ENCODE measurements around the gene FAF1.

- TF ChIP-seq, protein P1, sequence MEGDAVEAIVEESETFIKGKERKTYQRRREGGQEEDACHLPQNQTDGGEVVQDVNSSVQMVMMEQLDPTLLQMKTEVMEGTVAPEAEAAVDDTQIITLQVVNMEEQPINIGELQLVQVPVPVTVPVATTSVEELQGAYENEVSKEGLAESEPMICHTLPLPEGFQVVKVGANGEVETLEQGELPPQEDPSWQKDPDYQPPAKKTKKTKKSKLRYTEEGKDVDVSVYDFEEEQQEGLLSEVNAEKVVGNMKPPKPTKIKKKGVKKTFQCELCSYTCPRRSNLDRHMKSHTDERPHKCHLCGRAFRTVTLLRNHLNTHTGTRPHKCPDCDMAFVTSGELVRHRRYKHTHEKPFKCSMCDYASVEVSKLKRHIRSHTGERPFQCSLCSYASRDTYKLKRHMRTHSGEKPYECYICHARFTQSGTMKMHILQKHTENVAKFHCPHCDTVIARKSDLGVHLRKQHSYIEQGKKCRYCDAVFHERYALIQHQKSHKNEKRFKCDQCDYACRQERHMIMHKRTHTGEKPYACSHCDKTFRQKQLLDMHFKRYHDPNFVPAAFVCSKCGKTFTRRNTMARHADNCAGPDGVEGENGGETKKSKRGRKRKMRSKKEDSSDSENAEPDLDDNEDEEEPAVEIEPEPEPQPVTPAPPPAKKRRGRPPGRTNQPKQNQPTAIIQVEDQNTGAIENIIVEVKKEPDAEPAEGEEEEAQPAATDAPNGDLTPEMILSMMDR (conservative IDR thresholded peaks at IDR 0.05; ENCODE audit: low read depth, low read length), result no peak
- TF ChIP-seq EZH2 (IDR thresholded peaks at IDR 0.05; ENCODE audit: borderline replicate concordance, low read depth, low read length, poor library complexity, severe bottlenecking), result no peak
Measured at GRCh38 chr1:50661626-50662025, 298.4 kb downstream of the FAF1 start.
